Colon (tissue), 2 donors: ENCODE data around the gene NSUN7.

Experiments used
- FAIRE-seq: peaks from 2 replicates; lab custom pipeline; 2012; peaks lifted over from hg19 to GRCh38; lab: Jason Lieb, UNC
- donor health status: control.
- donor health status: control.

Gene NSUN7

GRCh38 chr4:40734497-40734896 lies 15.3 kb upstream of the NSUN7 start:
- no peak for FAIRE-seq

DNA sequence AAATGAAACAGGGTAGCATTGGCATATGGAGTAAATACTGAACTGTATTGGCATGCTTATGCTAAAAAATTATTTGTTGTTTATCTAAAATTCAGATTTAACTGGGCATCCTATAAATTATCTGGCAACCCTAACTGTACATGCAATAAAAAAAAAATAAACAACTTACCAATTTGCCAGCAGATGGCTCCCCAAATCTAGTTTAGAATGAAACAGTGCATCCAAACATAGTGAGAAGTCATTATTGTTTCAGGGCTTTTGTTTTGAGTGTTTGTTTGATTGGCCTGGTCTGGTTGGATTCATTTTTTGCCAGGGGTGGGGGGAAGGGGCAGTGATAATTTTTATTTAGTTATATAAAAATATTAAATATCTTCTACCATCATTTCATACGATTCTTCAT lies 12.8 kb upstream of the NSUN7 start:
- FAIRE-seq = no peak

- no peak for FAIRE-seq
These were observed 11.9 kb upstream of the NSUN7 start for GRCh38 chr4:40737879-40738278.

DNA sequence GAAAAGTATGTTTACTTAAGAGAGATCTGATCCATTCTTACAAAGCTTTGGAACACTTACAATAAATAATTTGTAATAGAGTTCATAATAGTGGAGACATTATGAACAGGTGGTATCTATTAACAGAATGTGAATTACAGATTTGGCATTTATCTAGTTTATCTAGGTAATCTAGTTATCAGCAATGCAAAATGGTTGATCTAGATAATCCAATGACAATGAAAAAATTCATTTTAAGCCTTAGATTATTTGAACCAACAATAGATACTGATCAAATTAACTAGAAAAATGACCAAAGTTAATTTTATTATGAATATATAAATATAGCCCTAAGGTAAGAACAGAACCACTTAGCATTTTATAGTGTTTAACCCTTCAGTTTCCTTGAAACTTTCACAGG lies 10.4 kb upstream of the NSUN7 start:
- FAIRE-seq = peak; percentile 82

DNA sequence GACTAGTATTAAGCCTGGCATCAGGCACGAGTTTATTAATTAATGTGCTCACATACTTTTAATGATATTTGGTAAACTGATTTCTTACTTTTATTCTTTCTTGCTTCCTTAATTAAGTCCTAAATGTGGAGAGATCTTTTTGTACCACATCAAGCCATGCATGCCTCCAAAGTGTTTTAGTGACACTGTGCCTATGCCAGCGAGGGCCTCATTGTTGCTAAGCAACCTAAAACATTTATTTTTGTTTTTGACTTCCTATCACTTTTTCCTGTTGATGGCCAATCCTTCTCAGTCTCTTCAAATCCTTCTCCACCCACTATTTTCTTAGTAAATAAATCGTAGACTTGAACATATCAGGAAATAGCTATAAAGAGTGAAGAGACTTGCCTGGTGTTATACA lies 5.5 kb upstream of the NSUN7 start:
- no peak for FAIRE-seq

DNA sequence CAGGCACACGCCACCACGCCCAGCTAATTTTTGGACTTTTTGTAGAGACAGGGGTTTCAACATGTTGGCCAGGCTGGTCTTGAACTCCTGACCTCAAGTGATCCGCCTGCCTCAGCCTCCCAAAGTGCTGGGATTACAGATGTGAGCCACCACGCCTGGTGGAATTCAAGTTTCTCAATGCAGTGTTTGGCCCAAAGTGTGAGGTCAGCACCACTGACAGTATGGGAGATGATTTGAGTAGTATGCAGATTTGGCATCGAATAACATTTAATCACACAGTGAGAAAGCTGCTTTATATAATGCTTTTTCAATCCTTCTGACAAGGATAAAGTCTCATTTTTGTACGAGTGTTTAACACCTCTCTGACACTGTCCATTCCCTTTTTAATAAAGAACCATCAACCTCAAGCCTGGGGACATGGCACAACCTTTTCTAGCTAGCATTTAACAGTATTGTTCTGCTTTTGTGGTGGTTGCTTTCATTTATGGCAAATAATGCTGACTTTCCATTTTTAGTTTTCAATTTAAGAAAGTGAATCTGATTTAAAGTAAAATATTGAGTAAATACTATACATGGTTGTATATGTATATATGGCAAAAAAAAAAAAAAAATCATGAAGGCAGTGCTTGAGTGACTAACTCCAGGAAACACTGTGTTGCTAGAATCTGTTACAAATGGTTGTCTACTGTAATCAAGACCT lies 4.3 kb upstream of the NSUN7 start:
- no peak for FAIRE-seq

DNA sequence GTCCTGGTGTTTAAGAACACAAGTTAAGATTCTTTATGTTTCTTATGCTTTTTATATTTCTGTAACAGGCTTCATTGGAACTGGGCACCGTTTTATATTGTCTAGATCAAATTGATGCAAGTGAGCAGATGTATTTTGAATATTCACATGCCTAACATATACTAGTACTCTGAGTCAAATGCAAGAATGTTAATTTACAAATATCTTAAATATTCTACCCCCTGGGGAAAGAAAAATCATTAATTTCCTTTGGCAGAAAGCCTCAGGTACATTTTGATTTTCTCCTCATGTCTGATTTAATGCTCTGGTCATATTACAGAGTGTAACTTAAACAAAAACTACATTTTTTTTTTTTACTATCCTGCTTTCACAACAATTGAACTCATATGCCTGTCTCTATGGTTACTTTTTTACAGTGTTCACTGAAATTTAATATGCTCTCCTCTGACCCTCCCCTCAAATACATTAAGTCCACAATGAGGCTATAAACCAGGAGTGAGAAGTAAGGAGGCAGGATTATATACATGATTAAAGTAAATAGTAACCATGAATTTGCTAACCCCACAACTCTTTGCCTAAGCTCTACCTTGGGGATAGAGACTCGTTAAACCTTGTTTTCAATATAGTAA lies 2.4 kb upstream of the NSUN7 start:
- no peak for FAIRE-seq

DNA sequence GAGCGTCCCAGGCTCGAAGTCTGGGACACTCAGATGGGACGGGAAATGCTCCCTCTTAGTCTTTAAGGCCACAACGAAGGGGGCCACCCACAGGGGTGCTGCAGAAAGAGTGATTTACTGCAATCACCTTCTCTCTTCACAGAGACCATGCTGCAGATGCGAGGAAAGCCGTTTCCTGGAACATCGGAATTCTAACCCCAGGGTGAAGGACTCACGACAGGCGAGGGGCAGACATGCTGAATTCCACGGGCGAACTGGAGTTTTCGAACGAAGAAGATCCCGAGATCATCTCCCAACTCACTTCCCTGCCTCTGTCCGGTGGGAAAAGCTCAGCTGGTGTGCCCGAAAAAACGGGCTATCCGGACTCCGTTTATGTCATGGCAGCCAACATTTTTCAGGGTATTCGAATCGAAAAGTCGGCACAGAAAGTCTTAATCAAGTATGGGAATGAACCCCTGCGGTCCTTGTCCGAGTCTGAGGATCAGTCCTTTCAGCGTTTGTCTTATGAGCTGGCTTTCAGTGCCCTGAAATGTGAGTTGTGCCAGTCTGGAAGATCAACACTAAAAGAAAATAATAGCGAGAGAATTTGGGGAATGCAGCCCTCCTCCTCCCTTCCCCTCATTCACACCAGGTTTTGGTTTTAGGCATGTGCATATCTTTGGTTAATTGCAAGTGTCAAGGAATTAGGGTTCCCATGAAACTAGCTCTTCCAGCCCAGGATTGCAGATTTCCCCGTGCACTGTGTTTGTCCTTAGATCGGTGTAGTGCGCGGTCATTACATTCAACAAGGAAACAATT lies 905 bp downstream of the NSUN7 start:
- FAIRE-seq = no peak

- no peak for FAIRE-seq
These were observed 5.9 kb downstream of the NSUN7 start for GRCh38 chr4:40755616-40756015.

- no peak for FAIRE-seq
These were observed 13.5 kb downstream of the NSUN7 start for GRCh38 chr4:40763228-40763716.

DNA sequence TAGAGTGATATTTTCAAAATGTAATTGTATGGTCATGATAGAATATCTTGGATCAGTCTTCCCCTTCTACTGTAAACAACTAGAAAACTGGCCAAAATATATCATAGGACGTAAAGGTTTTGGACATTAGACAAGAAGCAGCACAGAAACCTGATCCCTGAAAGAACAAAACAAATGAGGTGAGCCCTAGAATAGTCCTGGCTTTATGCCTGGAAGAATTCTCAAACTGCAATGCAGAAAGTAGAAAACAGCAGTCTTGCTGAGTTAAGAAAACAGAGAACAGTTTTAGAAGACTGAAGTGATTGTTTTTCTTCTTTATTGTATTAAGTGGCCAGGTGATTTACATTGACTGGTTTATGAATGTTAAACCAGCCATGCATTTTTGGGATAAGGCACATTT lies 19.5 kb downstream of the NSUN7 start:
- no peak for FAIRE-seq

GRCh38 chr4:40778090-40778489 lies 28.3 kb downstream of the NSUN7 start:
- no peak for FAIRE-seq

DNA sequence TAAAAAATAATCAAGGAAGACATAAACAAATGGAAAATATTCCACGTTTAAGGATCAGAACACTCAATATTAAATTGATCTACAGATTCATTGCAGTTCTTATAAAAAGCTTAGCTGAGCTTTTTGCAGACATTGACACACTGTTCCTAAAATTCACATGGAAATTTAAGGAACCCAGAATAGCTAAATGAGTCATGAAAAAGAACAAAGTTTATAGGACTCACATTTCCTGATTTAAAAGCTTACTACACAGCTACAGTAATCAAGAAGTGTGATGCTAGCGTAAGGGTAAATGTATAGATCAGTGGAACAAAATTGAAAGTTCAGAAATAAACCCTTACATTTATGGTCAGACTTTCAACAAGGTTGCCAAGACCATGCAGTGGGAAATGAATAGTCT lies 33.1 kb downstream of the NSUN7 start:
- no peak for FAIRE-seq

- no peak for FAIRE-seq
These were observed 36.0 kb downstream of the NSUN7 start for GRCh38 chr4:40785727-40786126.

DNA sequence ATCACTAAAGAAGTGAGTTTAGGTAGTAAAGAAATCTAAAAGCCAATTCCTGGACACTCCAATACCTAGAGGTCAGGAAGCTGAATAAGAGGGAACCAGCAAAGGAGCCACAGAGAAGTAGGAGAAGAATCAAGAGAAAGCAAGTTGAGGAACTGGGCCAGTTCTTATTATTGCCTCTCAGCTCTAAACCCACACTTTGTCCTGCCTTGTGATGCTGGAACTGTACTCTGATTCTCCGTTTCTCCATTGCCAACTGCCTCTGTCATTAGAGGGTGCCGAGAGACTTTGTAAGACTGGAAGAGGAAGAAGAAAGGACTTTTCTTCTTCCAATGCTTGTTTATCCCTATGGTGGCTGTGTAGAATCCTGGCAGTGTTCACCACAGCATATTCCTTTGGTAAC lies 38.6 kb downstream of the NSUN7 start:
- FAIRE-seq = no peak

DNA sequence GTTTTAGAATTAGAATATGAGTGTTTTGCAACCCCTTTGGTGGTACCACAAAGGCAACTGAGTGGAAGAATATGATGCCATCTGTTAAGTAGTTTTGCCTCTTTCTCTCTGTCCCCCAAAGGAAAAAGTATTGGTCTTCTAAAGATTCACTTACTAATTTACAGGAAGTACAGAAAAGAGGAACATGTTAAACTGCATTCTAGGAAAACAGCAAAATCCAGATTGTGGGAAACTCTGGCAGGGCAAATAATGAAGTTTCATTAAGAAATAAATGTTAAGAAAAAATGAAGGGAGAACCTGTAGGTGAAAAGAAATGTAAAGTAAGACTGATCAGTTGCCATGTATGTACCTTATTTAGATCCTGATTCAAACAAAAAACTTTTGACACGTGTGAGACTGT lies 39.3 kb downstream of the NSUN7 start:
- no peak for FAIRE-seq

DNA sequence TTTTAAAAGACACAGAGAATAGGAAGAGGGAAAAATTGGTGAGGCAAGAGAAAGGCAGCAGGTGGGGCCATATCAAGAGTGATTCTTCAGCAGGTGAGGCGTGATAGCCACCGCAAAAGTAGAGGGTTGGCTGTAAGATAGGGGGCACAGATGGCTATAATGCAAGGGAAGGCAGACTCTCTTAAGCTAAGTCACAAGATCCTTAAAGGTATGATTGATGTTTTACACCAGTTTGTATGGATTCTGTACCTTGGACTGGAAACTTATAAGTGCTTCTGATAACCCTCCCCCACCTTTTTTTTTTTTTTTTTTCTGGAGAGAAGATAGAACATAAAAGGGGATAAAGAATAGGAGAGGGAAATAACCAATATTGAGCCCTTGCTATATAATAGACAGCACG lies 40.0 kb downstream of the NSUN7 start:
- no peak for FAIRE-seq

DNA sequence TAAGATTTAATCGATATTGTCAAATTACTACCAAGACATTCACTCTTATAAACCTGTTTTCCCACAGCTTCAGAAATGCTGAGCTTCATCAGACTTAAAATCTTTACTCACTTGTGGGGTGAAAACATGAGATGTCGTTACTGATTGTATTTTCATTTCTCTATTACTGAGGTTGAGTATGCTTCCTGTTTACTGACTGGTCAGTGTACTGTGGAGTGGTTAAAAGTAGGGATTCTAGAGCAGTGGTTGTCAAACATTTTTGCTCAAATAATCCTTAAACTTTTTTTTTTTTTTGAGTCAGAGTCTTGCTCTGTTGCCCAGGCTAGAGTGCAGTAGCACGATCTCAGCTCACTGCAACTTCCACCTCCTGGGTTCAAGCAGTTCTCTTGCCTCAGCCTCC lies 50.3 kb downstream of the NSUN7 start:
- FAIRE-seq = no peak

GRCh38 chr4:40804598-40804997 lies 54.8 kb downstream of the NSUN7 start:
- FAIRE-seq = no peak

- no peak for FAIRE-seq
These were observed 59.2 kb downstream of the NSUN7 start for GRCh38 chr4:40808926-40809457.

GRCh38 chr4:40811956-40812355 lies 62.2 kb downstream of the NSUN7 start:
- FAIRE-seq = no peak

DNA sequence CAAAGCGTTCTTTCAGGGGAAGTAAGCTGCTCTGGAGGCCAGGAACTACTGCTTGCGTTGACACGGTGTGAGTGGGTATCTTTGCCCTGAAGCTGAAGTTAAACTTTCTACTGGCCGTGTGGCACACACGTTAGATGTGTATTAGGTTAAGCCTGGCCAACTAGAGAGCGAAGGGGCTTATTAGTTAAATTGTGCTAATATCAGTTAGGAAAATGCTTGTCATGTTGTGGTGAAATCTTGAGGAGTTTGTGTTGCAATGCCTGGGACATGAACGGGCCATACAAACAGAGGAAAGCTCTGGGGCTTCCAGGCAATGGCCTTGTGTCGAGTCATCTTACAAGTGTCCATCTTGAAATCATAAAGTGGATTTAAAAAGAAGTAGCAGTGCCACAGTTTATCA lies 62.6 kb downstream of the NSUN7 start:
- no peak for FAIRE-seq

DNA sequence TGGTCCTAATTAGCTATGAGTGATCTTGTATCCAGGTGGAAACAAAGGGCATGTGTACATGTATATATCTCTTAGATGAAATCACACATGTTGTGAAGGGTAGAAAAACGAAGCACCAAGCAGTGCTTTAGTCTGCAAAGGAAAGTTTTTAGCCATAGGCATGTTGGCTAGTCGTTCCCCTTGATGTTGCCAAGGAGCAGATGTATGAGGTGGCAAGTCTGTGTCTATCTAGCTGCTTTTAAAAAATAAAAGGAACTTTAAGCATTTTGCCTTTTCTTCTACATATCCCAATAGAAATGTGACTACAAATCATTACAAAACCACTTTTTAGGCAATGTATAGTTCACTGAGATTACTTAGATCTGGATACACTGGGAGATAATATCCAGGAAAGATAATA lies 63.1 kb downstream of the NSUN7 start:
- FAIRE-seq = no peak
